ENCODE measurements around the gene KCNC2.

The KCNC2 gene

GRCh38 chr12:75080582-75080981 lies 129.1 kb downstream of the KCNC2 start:
- Mint-ChIP-seq H3K27me3 (ENCODE audit: low read depth) (no peaks in the 10 kb centered on the region), H3K36me3 (ENCODE audit: low read depth) (no peaks in the 10 kb centered on the region), H3K4me1 (ENCODE audit: low read depth) (no peaks in the 10 kb centered on the region), H3K9me3 (no peaks in the 10 kb centered on the region), H3K27ac (no peak overlapping the region), H3K4me3 (no peak overlapping the region)
- no peak for DNase-seq (ENCODE audit: low spot score)

DNA sequence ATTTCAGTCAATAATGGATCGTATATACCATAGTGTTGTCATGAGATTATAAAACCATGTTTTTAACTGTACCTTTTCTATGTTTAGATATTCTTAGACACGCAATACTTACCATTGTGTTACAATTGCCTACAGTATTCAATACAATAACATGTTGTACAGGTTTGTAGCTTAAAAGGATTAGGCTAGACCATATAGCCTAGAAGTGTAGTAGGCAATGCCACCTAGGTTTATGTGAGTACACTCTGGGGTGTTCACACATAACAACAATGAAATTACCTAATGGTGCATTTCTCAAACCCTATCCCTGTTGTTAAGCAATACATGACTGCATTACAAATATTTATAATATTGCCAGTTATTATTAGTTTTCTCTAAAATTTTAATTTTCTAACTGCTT lies 144.2 kb downstream of the KCNC2 start:
- no peak for DNase-seq (ENCODE audit: low spot score)
- no peak overlapping the region for H3K27ac Mint-ChIP-seq
- H3K4me3 Mint-ChIP-seq: no peak overlapping the region
- H3K36me3 Mint-ChIP-seq (ENCODE audit: low read depth): no peaks in the 10 kb centered on the region
- H3K27me3 Mint-ChIP-seq (ENCODE audit: low read depth): no peaks in the 10 kb centered on the region
- H3K4me1 Mint-ChIP-seq (ENCODE audit: low read depth): no peaks in the 10 kb centered on the region
- no peaks in the 10 kb centered on the region for H3K9me3 Mint-ChIP-seq

GRCh38 chr12:75062691-75063090 lies 146.9 kb downstream of the KCNC2 start:
- H3K4me1 Mint-ChIP-seq (ENCODE audit: low read depth): no peaks in the 10 kb centered on the region
- H3K4me3 Mint-ChIP-seq: no peak overlapping the region
- no peak overlapping the region for H3K27ac Mint-ChIP-seq
- no peak for DNase-seq (ENCODE audit: low spot score)
- H3K36me3 Mint-ChIP-seq (ENCODE audit: low read depth): no peaks in the 10 kb centered on the region
- H3K9me3 Mint-ChIP-seq: no peaks in the 10 kb centered on the region
- no peaks in the 10 kb centered on the region for H3K27me3 Mint-ChIP-seq (ENCODE audit: low read depth)

DNA sequence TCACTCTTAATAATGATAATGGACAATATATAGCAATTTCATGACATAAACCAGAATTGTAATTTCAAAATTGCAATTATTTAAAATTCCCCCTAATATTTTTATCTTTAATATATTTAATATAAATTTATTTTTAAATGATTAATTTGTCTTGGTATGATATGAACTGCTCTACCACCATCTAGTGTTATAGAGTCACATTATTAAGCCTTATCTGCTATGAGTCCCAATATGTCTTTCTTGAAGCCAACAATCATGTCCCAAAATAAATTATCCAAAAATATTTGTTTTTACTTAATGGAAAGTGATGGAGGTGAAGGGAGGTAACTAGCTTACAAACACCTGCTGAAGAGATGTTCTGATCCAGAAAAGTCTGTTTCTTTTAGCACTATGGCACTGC lies 151.4 kb downstream of the KCNC2 start:
- H3K4me1 Mint-ChIP-seq (ENCODE audit: low read depth): no peaks in the 10 kb centered on the region
- no peaks in the 10 kb centered on the region for H3K9me3 Mint-ChIP-seq
- H3K27me3 Mint-ChIP-seq (ENCODE audit: low read depth): no peaks in the 10 kb centered on the region
- no peak overlapping the region for H3K27ac Mint-ChIP-seq
- no peak for DNase-seq (ENCODE audit: low spot score)
- no peaks in the 10 kb centered on the region for H3K36me3 Mint-ChIP-seq (ENCODE audit: low read depth)
- no peak overlapping the region for H3K4me3 Mint-ChIP-seq

DNA sequence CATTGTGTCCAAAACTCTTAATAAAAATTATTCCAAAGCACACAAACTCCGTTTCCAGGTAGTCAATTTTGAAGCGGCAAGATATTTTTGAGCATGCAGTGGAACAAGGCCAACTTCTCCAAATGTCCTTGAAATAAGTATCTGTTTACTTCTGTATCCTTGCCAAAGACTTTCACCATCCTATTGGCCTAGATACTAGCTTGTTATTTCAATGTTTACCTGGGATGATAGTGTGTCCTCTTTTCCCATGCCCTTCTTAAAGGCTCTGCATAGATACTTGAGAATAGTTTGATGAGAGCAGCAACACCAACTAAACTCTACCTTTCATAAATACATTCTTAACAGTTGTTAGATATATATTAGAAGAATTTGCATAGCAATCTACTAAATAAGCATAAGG lies 160.9 kb downstream of the KCNC2 start:
- H3K27me3 Mint-ChIP-seq (ENCODE audit: low read depth): no peaks in the 10 kb centered on the region
- no peak for DNase-seq (ENCODE audit: low spot score)
- H3K4me3 Mint-ChIP-seq: no peak overlapping the region
- no peaks in the 10 kb centered on the region for H3K36me3 Mint-ChIP-seq (ENCODE audit: low read depth)
- no peaks in the 10 kb centered on the region for H3K4me1 Mint-ChIP-seq (ENCODE audit: low read depth)
- H3K27ac Mint-ChIP-seq: no peak overlapping the region
- no peaks in the 10 kb centered on the region for H3K9me3 Mint-ChIP-seq

- Mint-ChIP-seq H3K27ac (no peak overlapping the region), H3K36me3 (ENCODE audit: low read depth) (no peaks in the 10 kb centered on the region), H3K4me1 (ENCODE audit: low read depth) (no peaks in the 10 kb centered on the region), H3K9me3 (no peaks in the 10 kb centered on the region), H3K27me3 (ENCODE audit: low read depth) (no peaks in the 10 kb centered on the region), H3K4me3 (no peak overlapping the region)
- DNase-seq (ENCODE audit: low spot score): no peak
Measured at GRCh38 chr12:75047885-75048525, 161.6 kb downstream of the KCNC2 start.

DNA sequence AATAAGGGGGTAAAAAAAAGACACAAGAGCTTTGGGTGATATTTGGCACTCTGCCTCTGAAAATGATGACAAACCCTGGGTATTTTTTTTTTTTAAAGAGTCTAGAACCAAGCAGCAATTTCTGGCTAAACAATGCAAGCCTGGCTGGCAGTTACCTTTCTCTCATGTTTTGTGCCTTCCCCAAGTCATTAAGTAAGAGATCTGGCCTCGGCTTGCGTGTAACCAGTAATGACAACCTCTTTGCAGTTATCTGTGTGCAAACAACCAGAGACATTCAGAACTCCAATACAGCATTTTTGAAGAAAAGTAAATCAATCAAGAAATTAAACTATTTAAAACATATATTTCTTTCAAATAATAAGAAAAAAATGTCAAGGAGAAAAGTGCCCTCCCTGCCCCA lies 167.5 kb downstream of the KCNC2 start:
- Mint-ChIP-seq H3K4me1 (ENCODE audit: low read depth) (no peaks in the 10 kb centered on the region), H3K27me3 (ENCODE audit: low read depth) (no peaks in the 10 kb centered on the region), H3K27ac (no peak overlapping the region), H3K9me3 (no peaks in the 10 kb centered on the region), H3K4me3 (no peak overlapping the region), H3K36me3 (ENCODE audit: low read depth) (no peaks in the 10 kb centered on the region)
- DNase-seq (ENCODE audit: low spot score): no peak

DNA sequence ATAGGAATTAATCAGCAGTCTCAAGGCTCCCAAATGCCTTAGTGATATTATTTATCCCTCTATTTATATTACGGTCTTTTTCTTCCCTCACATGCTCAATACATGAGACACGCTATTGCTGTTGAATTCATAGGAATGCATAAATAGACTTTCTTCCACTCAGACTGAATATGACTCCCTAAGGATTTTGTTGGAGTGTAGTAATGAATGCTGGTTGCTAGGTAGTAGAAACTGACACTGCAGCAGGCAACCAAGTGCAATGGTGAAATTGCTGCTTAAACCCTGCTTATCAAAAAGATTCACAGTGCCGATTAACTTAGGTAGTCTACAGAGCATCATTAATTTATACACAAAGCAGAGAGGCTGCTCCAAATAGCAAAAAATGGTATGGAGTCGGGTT lies 168.2 kb downstream of the KCNC2 start:
- Mint-ChIP-seq H3K4me3 (no peak overlapping the region), H3K27me3 (ENCODE audit: low read depth) (no peaks in the 10 kb centered on the region), H3K36me3 (ENCODE audit: low read depth) (no peaks in the 10 kb centered on the region), H3K27ac (no peak overlapping the region), H3K4me1 (ENCODE audit: low read depth) (no peaks in the 10 kb centered on the region), H3K9me3 (no peaks in the 10 kb centered on the region)
- no peak for DNase-seq (ENCODE audit: low spot score)

DNA sequence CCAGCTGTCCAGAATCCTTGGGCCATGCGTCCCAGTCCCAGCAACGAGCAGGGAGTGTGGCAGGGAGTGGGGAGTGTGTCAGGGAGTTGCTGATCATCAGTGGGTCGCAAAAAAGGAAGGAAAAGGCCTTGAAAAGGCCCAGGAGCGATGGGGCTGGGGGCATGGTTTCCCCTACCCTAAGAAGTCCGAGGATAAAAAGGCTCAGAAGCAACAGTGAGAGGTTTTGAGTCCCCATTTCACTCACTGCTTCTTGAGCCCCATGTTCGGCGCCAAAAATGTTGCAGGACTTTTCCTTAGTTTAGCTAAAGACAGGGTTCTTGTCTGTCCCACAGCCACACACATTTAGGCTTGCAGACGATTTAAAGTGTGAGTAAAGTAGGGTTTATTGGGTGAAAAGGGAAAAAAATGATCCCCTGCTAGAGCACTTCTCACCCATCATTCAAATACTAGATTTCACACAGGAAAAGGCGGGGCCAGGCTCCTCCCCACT lies 189.5 kb downstream of the KCNC2 start:
- Mint-ChIP-seq H3K4me3 (no peak overlapping the region), H3K36me3 (ENCODE audit: low read depth) (no peaks in the 10 kb centered on the region), H3K4me1 (ENCODE audit: low read depth) (no peaks in the 10 kb centered on the region), H3K27me3 (ENCODE audit: low read depth) (no peaks in the 10 kb centered on the region), H3K9me3 (peaks cover 42% of the 10 kb centered on the region), H3K27ac (no peak overlapping the region)
- DNase-seq (ENCODE audit: low spot score): no peak

GRCh38 chr12:75011120-75011519 lies 198.5 kb downstream of the KCNC2 start:
- H3K36me3 Mint-ChIP-seq (ENCODE audit: low read depth): no peaks in the 10 kb centered on the region
- H3K27ac Mint-ChIP-seq: no peak overlapping the region
- no peaks in the 10 kb centered on the region for H3K27me3 Mint-ChIP-seq (ENCODE audit: low read depth)
- no peak for DNase-seq (ENCODE audit: low spot score)
- no peaks in the 10 kb centered on the region for H3K9me3 Mint-ChIP-seq
- H3K4me3 Mint-ChIP-seq: no peak overlapping the region
- H3K4me1 Mint-ChIP-seq (ENCODE audit: low read depth): no peaks in the 10 kb centered on the region

DNA sequence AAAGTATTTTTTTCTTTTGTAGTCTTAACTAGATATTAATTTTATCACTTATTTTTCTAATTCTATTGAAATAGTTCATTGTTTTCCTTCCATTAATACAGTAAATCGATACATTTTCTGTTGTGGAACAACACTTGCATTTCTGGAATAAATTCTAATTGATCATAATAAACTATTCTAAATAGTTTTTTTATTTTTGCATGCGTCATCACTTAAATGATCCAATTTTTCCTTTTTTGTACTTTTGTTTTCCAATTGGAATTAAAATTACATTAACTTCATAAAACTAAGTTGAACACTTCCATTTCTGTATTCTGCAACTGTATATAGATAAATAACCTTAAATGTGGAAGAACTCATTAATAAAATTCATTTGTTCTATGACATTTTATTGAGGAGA lies 202.5 kb downstream of the KCNC2 start:
- Mint-ChIP-seq H3K4me1 (ENCODE audit: low read depth) (no peaks in the 10 kb centered on the region), H3K9me3 (peaks cover 7% of the 10 kb centered on the region), H3K4me3 (no peak overlapping the region), H3K27me3 (ENCODE audit: low read depth) (no peaks in the 10 kb centered on the region), H3K36me3 (ENCODE audit: low read depth) (no peaks in the 10 kb centered on the region), H3K27ac (no peak overlapping the region)
- no peak for DNase-seq (ENCODE audit: low spot score)

GRCh38 chr12:75000120-75000519 lies 209.5 kb downstream of the KCNC2 start:
- Mint-ChIP-seq H3K36me3 (ENCODE audit: low read depth) (no peaks in the 10 kb centered on the region), H3K27me3 (ENCODE audit: low read depth) (no peaks in the 10 kb centered on the region), H3K9me3 (peaks cover 7% of the 10 kb centered on the region), H3K4me1 (ENCODE audit: low read depth) (peaks cover 1% of the 10 kb centered on the region), H3K4me3 (no peak overlapping the region), H3K27ac (no peak overlapping the region)
- no peak for DNase-seq (ENCODE audit: low spot score)

- H3K27ac Mint-ChIP-seq: no peak overlapping the region
- no peaks in the 10 kb centered on the region for H3K27me3 Mint-ChIP-seq (ENCODE audit: low read depth)
- peak overlapping the region; percentile 10 for H3K4me3 Mint-ChIP-seq
- no peak for DNase-seq (ENCODE audit: low spot score)
- H3K4me1 Mint-ChIP-seq (ENCODE audit: low read depth): peaks cover 1% of the 10 kb centered on the region
- no peaks in the 10 kb centered on the region for H3K36me3 Mint-ChIP-seq (ENCODE audit: low read depth)
- peaks cover 7% of the 10 kb centered on the region for H3K9me3 Mint-ChIP-seq
Measured at GRCh38 chr12:74999474-74999873, 210.2 kb downstream of the KCNC2 start.

Measured in T-helper 2 cell treated with Interferon-gamma antibody and Interleukin-4, amounts not matched to agents 5 μg/mL and 100 μg/mL, for 36 hours (primary cell).